ENCODE data around the gene DENND6B. TPM values are rescaled to one million over a fixed set of nuclear protein-coding genes. Genes with fewer than 3 reads are reported as not detected.
A peak's percentile ranks its signal among the peaks of the same experiment; 100 is the strongest.

Gene DENND6B
- total RNA-seq, 4 donors from 2014 or later: 4.3 to 14.3 (median 9.3) TPM

DNA sequence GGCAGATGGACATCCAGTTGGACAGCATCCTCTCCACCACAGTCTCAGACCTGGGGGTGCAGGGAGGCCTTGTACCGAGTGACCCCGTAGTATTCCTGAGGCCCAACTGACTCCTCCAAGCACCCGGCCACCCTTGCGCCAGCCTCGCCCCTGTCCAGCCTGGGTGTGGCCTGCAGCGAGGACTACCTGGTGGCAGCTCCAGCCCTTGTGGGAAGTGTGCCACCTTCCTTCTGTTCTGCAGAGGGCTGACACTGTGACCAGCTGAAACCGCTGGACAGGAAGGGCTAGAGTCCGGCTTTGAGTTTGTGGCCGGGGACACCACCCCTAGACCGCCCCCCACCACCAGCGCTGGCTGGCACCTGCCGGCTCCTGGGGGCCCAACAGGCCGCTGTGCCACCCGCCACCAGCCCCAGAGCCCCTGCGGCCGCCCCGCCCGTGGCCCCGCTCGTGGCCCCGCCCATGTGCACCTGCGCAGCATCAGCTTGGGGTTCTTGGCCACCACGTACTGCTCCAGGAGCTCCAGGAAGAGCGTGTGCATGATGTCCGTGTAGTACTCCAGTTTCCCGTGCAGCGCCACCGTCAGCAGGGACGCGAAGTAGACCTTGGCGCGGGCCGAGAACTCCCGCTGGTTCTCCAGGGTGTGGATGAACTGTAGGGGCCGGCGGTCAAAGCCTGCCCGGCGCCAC, 46.6 kb downstream of the DENND6B start:
- peaks cover 0 to 12% of the 10 kb centered on the region in 2 donors for H3K4me1 ChIP-seq
- no peak overlapping the region for H3K27ac ChIP-seq
- no peaks in the 10 kb centered on the region for H3K27me3 ChIP-seq
- TF ChIP-seq, protein P1, sequence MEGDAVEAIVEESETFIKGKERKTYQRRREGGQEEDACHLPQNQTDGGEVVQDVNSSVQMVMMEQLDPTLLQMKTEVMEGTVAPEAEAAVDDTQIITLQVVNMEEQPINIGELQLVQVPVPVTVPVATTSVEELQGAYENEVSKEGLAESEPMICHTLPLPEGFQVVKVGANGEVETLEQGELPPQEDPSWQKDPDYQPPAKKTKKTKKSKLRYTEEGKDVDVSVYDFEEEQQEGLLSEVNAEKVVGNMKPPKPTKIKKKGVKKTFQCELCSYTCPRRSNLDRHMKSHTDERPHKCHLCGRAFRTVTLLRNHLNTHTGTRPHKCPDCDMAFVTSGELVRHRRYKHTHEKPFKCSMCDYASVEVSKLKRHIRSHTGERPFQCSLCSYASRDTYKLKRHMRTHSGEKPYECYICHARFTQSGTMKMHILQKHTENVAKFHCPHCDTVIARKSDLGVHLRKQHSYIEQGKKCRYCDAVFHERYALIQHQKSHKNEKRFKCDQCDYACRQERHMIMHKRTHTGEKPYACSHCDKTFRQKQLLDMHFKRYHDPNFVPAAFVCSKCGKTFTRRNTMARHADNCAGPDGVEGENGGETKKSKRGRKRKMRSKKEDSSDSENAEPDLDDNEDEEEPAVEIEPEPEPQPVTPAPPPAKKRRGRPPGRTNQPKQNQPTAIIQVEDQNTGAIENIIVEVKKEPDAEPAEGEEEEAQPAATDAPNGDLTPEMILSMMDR (IDR thresholded peaks at IDR 0.05): no peak
- no peak for TF ChIP-seq POLR2A (IDR thresholded peaks at IDR 0.05)
- H3K9me3 ChIP-seq: no peaks in the 10 kb centered on the region
- no peak overlapping the region for H3K4me3 ChIP-seq (replicated peaks in 1 of 3)
- peaks cover 93 to 95% of the 10 kb centered on the region in 2 donors for H3K36me3 ChIP-seq
- WGBS, 2 donors: 98 to 99% methylated on average over 14 to 15 of the region's 38 CpGs
- no peak for DNase-seq
- intact Hi-C loops (cut with DNase I): no loop called here

DNA sequence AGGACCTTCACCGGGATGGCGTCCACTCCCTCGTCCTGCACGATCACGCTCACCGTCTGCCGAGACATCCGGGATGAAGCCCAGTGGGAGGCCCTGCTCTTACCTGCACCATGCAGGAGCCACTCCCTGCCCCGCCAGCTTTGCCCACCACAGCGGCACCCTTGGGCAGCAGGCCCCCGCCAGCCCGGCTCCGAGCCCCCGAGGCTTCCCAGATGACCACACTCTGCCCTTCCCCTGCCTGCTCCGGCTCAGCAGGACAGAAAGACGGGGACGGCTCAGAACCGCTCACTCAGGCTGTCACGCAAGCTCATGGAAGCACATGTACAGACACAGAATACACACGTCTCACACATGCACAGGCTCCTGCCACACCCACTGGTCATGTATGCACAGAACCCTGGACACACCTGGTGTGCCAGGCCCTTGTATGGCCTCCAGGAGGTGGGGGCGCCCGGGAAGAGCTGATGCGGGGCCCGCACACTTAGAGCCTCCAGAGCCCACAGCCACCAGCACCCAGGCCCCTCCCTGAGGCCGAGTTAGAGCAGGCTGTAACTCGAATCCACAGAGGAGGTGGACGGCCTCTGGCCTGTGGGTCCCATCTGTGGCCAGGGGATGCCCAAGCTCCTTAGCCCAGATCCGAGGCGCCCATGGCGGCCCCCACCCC, 47.7 kb downstream of the DENND6B start:
- Histone ChIP-seq H3K27me3 (no peaks in the 10 kb centered on the region), H3K36me3 (peaks cover 89 to 92% of the 10 kb centered on the region in 2 donors), H3K4me1 (peaks cover 0 to 12% of the 10 kb centered on the region in 2 donors), H3K4me3 (replicated peaks in 1 of 3) (no peak overlapping the region), H3K27ac (no peak overlapping the region), H3K9me3 (no peaks in the 10 kb centered on the region)
- no peak for DNase-seq
- intact Hi-C loops (cut with DNase I): loop anchor here (5.0 kb wide), 2 partner anchors 33 to 48 kb away; partner anchors contain the start of gene DENND6B
- no peak for TF ChIP-seq POLR2A (IDR thresholded peaks at IDR 0.05)
- TF ChIP-seq, protein P1 (IDR thresholded peaks at IDR 0.05): no peak
- WGBS, 2 donors: 89 to 94% methylated on average over 23 to 29 of the region's 30 CpGs

DNA sequence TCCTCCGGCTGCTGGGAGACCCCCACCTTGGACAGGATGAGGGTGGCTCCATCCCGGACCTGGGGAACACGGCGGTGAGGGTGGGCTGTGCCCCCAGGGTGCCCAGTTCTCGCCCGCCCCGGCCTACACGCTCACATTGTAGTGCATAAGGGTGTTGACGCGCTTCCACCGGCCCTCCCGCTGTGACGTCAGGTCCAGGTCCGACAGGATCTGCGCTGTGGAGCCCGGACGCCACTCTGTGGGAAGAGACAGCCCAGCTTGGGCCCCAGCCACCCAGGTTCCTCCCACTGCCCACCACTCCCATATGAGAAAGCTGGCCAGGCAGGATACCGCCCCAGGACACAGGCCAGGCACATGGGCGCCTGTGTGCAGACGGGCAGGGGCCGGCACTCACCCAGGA, 48.4 kb downstream of the DENND6B start:
- Histone ChIP-seq H3K27me3 (no peaks in the 10 kb centered on the region), H3K4me3 (replicated peaks in 1 of 3) (no peak overlapping the region), H3K9me3 (no peaks in the 10 kb centered on the region), H3K4me1 (peaks cover 0 to 12% of the 10 kb centered on the region in 2 donors), H3K36me3 (peaks cover 83 to 86% of the 10 kb centered on the region in 2 donors), H3K27ac (no peak overlapping the region)
- intact Hi-C loops (cut with DNase I): loop anchor here (5.0 kb wide), 2 partner anchors 34 to 49 kb away; partner anchors contain the start of gene DENND6B
- TF ChIP-seq POLR2A (IDR thresholded peaks at IDR 0.05): no peak
- TF ChIP-seq, protein P1 (IDR thresholded peaks at IDR 0.05): no peak
- WGBS, 2 donors: 96 to 100% methylated on average over 6 to 16 of the region's 21 CpGs
- DNase-seq: no peak

DNA sequence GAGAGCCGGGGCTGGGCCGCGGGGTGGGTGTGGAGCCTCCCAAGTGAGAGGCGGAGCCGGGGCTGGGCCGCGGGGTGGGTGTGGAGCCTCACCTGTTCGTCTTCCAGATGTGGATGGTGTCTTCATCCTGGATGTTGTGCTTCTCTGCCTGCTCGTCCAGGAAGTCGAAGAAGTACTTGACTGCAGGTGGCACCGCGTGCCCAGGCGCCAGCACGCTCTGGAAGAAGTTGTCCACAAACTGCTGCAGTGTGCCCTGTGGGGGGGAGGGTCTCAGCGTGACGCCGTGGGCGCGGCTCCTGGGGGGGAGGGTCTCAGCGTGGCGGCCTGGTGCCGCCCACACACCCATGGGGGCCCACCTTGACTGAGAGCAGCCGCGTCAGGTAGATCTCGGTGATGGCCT, 49.1 kb downstream of the DENND6B start:
- Histone ChIP-seq H3K4me3 (replicated peaks in 1 of 3) (no peak overlapping the region), H3K27me3 (no peaks in the 10 kb centered on the region), H3K9me3 (no peaks in the 10 kb centered on the region), H3K36me3 (peaks cover 76 to 79% of the 10 kb centered on the region in 2 donors), H3K4me1 (peaks cover 0 to 9% of the 10 kb centered on the region in 2 donors), H3K27ac (no peak overlapping the region)
- intact Hi-C loops (cut with DNase I): loop anchor here (5.0 kb wide), 2 partner anchors 35 to 50 kb away; partner anchors contain the start of gene DENND6B
- TF ChIP-seq, protein P1 (IDR thresholded peaks at IDR 0.05): no peak
- TF ChIP-seq POLR2A (IDR thresholded peaks at IDR 0.05): no peak
- DNase-seq: no peak
- 90 to 94% methylated on average over 17 to 21 of the region's 25 CpGs for WGBS, 2 donors

DNA sequence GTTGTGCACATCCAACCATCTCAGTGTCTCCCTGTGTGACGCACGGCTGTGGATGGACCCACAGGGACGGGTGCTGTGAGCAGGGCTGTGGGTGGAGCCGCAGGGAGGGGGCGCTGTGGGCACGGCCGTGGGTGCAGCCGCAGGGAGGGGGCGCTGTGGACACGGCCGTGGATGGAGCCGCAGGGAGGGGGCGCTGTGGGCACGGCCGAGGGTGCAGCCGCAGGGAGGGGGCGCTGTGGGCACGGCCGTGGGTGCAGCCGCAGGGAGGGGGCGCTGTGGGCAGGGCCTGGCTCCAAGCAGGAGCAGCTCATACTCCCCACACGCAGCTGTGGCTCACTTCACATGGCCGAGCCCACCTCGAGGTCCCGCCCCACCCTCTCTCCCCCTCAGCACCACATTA, 50.7 kb downstream of the DENND6B start:
- 69 to 86% methylated on average over 11 to 23 of the region's 25 CpGs for WGBS, 2 donors
- DNase-seq: peak; percentile 48 to 49
- Histone ChIP-seq H3K4me3 (replicated peaks in 1 of 3) (no peak overlapping the region), H3K27me3 (no peaks in the 10 kb centered on the region), H3K4me1 (peaks cover 10 to 12% of the 10 kb centered on the region in 2 donors), H3K9me3 (no peaks in the 10 kb centered on the region), H3K27ac (no peak overlapping the region), H3K36me3 (peaks cover 60 to 62% of the 10 kb centered on the region in 2 donors)
- intact Hi-C loops (cut with DNase I): loop anchor here (5.0 kb wide), 2 partner anchors 36 to 51 kb away; partner anchors contain the start of gene DENND6B
- no peak for TF ChIP-seq POLR2A (IDR thresholded peaks at IDR 0.05)
- TF ChIP-seq, protein P1 (IDR thresholded peaks at IDR 0.05): peak in 2 of 6 experiments; percentile 27 to 50
